ENCODE data around the gene FXYD5.

The FXYD5 gene

DNA sequence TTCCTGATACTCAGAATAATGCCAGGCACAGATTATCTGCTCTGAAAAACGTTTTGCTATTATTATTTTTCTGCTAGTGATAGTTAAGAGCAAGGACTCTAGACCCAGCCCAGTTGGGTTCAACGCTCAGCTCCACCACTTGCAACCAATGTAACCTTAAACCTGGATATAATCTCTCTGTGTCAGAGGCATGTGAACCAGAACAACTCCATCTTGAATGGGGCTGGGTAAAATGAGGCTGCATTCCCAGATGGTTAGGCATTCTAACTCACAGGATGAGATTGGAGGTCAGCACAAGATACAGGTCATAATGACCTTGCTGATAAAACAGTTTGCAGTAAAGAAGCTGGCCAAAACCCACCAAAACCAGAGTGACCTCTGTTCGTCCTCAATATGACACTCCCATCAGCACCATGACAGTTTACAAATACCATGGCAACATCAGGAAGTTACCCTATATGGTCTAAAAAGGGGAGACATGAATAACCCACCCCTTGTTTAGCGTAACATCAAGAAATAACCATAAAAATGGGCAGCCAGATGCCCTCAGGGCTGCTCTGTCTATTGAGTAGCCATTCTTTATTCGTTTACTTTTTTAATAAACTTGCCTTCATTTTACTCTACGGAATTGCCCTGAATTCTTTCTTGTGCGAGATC is 60.4 kb downstream of the FXYD5 start:
- TF ChIP-seq, protein P1, sequence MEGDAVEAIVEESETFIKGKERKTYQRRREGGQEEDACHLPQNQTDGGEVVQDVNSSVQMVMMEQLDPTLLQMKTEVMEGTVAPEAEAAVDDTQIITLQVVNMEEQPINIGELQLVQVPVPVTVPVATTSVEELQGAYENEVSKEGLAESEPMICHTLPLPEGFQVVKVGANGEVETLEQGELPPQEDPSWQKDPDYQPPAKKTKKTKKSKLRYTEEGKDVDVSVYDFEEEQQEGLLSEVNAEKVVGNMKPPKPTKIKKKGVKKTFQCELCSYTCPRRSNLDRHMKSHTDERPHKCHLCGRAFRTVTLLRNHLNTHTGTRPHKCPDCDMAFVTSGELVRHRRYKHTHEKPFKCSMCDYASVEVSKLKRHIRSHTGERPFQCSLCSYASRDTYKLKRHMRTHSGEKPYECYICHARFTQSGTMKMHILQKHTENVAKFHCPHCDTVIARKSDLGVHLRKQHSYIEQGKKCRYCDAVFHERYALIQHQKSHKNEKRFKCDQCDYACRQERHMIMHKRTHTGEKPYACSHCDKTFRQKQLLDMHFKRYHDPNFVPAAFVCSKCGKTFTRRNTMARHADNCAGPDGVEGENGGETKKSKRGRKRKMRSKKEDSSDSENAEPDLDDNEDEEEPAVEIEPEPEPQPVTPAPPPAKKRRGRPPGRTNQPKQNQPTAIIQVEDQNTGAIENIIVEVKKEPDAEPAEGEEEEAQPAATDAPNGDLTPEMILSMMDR (IDR thresholded peaks at IDR 0.05): no peak
- TF ChIP-seq ZFX (IDR thresholded peaks at IDR 0.05; ENCODE audit: borderline replicate concordance): no peak
- no peak overlapping the region for H3K27ac ChIP-seq

DNA sequence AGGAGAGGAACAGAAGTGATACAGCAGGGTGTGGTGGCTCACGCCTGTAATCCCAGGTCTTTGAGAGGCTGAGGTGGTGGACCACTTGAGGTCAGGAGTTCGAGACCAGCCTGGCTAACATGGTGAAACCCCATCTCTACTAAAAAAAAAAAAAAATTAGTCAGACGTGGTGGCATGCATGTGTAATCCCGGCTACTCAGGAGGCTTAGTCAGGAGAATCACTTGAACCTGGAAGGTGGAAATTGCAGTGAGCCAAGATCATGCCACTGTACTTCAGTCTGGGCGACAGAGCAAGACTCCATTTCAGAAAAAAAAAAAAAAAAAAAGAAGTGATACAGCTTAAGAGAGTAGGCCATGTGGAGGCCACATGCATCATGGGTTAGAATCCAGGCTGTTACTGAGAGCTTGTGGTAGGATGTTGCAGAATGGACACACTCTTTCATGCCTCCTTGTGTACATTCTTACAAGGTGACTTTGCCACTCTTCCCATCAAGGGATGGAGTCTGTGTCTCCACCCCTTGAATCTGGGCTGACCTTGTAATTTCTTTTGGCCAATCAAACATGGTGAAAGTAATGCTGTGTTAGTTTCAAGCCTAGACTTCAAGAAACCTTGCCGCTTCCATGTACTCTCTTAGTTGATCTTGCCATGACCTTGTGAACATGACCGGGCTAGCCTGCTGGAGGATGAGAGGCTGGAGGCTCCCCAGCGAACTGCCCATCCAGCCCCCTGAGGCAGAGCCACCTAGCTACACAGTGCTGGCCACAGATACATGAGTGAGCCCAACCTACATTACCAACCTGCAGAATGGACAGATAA is 61.7 kb downstream of the FXYD5 start:
- no peak overlapping the region for H3K27ac ChIP-seq
- TF ChIP-seq, protein P1 (IDR thresholded peaks at IDR 0.05): no peak
- TF ChIP-seq ZFX (IDR thresholded peaks at IDR 0.05; ENCODE audit: borderline replicate concordance): no peak

DNA sequence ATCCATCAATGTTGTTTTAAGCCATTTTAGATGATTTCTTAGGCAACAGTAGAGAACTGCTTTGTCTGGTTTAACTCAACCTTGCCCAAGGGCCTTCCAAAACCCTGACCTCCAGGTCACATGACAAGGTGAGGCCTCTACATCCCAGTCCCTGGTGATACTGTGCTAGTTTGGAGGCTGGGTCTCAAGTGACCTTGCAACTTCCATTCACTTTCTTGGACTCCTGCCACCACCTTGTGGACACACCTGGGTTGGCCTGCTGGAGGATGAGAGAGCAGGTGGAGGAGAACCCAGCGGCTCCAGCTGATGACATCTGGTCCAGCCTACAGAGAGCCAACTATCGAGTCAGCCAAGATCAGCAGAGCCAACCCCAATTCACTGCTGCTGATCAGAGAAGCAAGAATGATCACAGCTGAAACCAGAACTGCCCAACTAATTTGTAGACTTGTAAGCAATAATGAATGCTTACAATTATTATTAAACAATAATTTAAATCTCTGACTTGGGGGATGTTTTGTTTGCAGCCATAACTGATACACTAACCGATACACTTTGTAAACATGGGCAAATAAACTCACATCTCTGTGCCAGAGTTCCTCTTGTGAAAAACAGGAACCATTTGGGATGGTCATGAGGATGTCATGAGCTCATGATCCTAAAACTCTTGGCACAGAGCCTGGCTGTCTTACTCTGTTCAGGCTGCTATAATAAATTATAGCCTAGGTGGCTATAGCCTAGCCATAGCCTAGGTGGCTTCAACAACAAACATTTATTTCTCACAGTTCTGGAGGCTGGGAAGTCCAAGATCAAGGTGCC is 62.5 kb downstream of the FXYD5 start:
- TF ChIP-seq, protein P1 (IDR thresholded peaks at IDR 0.05): no peak
- H3K27ac ChIP-seq: no peak overlapping the region

GRCh38 chr19:35217649-35217990 is 63.1 kb downstream of the FXYD5 start:
- no peak overlapping the region for H3K27ac ChIP-seq

DNA sequence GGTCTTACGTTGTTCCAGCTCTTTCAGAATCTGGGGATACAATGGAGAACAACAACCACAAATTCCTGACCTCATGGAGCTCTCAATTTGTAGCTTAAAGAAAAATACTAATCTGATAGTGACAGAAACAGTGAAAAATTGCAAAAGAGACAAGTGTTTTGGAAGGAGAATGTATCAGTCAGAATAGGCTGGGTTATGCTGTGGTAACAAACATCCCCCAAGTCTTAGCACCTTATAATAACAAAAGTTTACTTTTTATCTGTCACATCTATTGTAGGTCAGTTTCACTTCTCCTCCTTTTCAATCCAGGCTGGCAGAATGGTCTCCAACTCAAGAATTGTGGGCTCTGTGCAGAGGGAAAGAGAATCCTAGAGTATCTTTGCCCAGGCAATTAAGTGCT is 64.5 kb downstream of the FXYD5 start:
- no peak for TF ChIP-seq ZFX (IDR thresholded peaks at IDR 0.05; ENCODE audit: borderline replicate concordance)
- TF ChIP-seq, protein P1 (IDR thresholded peaks at IDR 0.05): no peak
- H3K27ac ChIP-seq: no peak overlapping the region

More at GRCh38 chr19:35217649-35217990, 63.1 kb downstream of the FXYD5 start:
- TF ChIP-seq ZFX (IDR thresholded peaks at IDR 0.05; ENCODE audit: borderline replicate concordance): no peak
- TF ChIP-seq, protein P1 (IDR thresholded peaks at IDR 0.05): no peak
